ENCODE data around the gene HNRNPC. TPM values are rescaled to one million over a fixed set of nuclear protein-coding genes. Genes with fewer than 3 reads are reported as not detected.

The HNRNPC gene
- total and polyA plus RNA-seq, 2 donors (not counting 1 experiment from before 2014, with no cell fraction given), result 543 to 885 TPM

DNA sequence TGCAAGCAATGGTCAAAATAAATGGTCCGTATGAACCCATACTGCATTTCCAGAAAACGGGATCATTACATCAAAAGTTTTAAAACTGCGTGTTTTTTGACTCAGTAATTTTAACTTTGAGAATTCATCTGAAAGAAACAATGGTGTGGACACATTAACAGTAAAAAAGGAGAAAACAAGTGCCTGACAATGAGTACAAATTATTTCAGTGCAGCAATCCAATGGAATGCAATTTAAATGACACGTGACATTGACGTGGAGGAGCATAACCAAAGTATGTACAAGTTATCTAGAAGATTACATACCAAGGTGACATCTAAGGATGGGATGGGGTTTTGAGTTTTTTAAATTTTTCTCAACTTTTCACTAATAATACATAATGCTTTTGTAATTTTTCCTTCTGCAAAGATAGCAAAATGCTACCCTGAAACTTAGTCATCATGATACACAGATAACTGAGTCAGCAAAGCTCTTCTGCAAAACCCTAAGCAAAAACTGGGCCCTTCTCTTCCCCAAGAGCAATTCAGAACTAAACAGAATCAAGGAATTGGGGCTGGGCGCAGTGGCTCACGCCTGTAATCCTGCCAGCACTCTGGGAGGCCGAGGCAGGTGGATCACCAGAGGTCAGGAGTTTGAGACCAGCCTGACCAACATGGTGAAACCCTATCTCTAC, 20.4 kb downstream of the HNRNPC start:
- H3K4me1 ChIP-seq (ENCODE audit: control insufficient read depth, extremely low read depth, insufficient read depth, low read length), result no peaks in the 10 kb centered on the region
- H3K79me2 ChIP-seq (ENCODE audit: control insufficient read depth, insufficient read depth, low read length), result peaks cover 100% of the 10 kb centered on the region
- H3K27me3 ChIP-seq (ENCODE audit: control insufficient read depth, insufficient read depth, low read length), result no peaks in the 10 kb centered on the region
- peaks cover 7% of the 10 kb centered on the region for H4K20me1 ChIP-seq (ENCODE audit: control insufficient read depth, extremely low read depth, insufficient read depth, low read length)
- H3K9ac ChIP-seq (ENCODE audit: insufficient read depth, low read length), result no peak overlapping the region
- DNase-seq (ENCODE audit: low read depth in 2 of 2), result no peak
- H3K9me3 ChIP-seq (ENCODE audit: control insufficient read depth, insufficient read depth, low read depth, low read length), result no peaks in the 10 kb centered on the region
- H3K36me3 ChIP-seq (ENCODE audit: control insufficient read depth, insufficient read depth, low read length), result peaks cover 3% of the 10 kb centered on the region
- TF ChIP-seq EZH2 (IDR thresholded peaks at IDR 0.05; ENCODE audit: low read length, missing control alignments), result no peak
- TF ChIP-seq, protein P1, sequence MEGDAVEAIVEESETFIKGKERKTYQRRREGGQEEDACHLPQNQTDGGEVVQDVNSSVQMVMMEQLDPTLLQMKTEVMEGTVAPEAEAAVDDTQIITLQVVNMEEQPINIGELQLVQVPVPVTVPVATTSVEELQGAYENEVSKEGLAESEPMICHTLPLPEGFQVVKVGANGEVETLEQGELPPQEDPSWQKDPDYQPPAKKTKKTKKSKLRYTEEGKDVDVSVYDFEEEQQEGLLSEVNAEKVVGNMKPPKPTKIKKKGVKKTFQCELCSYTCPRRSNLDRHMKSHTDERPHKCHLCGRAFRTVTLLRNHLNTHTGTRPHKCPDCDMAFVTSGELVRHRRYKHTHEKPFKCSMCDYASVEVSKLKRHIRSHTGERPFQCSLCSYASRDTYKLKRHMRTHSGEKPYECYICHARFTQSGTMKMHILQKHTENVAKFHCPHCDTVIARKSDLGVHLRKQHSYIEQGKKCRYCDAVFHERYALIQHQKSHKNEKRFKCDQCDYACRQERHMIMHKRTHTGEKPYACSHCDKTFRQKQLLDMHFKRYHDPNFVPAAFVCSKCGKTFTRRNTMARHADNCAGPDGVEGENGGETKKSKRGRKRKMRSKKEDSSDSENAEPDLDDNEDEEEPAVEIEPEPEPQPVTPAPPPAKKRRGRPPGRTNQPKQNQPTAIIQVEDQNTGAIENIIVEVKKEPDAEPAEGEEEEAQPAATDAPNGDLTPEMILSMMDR (conservative IDR thresholded peaks at IDR 0.05 in 1 of 2, IDR thresholded peaks at IDR 0.05 in 1 of 2; ENCODE audit: low read depth in 1 of 2, low read length in 2 of 2), result no peak
- no peak overlapping the region for H3K4me2 ChIP-seq (ENCODE audit: extremely low read depth, insufficient read depth, low read length)
- no peak overlapping the region for H2AFZ ChIP-seq (ENCODE audit: low read length)
- no peak overlapping the region for H3K4me3 ChIP-seq (replicated peaks in 1 of 4; ENCODE audit: control extremely low read depth in 1 of 4, insufficient read depth in 1 of 4, low read depth in 3 of 4, low read length in 4 of 4)
- no peak overlapping the region for H3K27ac ChIP-seq (ENCODE audit: insufficient read depth, low read length)

DNA sequence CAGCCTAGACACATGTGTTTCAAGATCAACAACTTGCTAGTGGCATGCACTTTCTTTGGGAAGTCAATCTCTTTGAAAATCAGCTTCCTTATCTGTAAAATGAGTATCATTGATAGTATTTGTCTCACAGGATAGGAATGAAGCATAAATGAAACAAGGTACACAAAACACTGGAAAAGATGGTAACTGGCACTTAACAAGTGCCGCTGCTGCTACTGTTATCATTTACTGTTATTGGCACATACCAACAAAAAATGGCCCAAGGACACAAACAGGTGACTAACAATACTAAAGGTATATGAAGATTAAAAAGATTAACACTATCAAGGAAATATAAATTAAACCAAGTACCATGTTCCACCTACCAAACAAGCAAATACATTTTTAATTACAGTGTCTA, 20.9 kb downstream of the HNRNPC start:
- no peak for DNase-seq (ENCODE audit: low read depth in 2 of 2)
- TF ChIP-seq, protein P1 (conservative IDR thresholded peaks at IDR 0.05 in 1 of 2, IDR thresholded peaks at IDR 0.05 in 1 of 2; ENCODE audit: low read depth in 1 of 2, low read length in 2 of 2), result no peak
- no peak for TF ChIP-seq EZH2 (IDR thresholded peaks at IDR 0.05; ENCODE audit: low read length, missing control alignments)
- H3K27me3 ChIP-seq (ENCODE audit: control insufficient read depth, insufficient read depth, low read length), result no peaks in the 10 kb centered on the region
- H3K9ac ChIP-seq (ENCODE audit: insufficient read depth, low read length), result no peak overlapping the region
- peaks cover 100% of the 10 kb centered on the region for H3K79me2 ChIP-seq (ENCODE audit: control insufficient read depth, insufficient read depth, low read length)
- no peak overlapping the region for H2AFZ ChIP-seq (ENCODE audit: low read length)
- no peaks in the 10 kb centered on the region for H3K9me3 ChIP-seq (ENCODE audit: control insufficient read depth, insufficient read depth, low read depth, low read length)
- no peak overlapping the region for H3K4me2 ChIP-seq (ENCODE audit: extremely low read depth, insufficient read depth, low read length)
- no peak overlapping the region for H3K27ac ChIP-seq (ENCODE audit: insufficient read depth, low read length)
- peaks cover 3% of the 10 kb centered on the region for H3K36me3 ChIP-seq (ENCODE audit: control insufficient read depth, insufficient read depth, low read length)
- H3K4me1 ChIP-seq (ENCODE audit: control insufficient read depth, extremely low read depth, insufficient read depth, low read length), result no peaks in the 10 kb centered on the region
- no peak overlapping the region for H3K4me3 ChIP-seq (replicated peaks in 1 of 4; ENCODE audit: control extremely low read depth in 1 of 4, insufficient read depth in 1 of 4, low read depth in 3 of 4, low read length in 4 of 4)
- peaks cover 7% of the 10 kb centered on the region for H4K20me1 ChIP-seq (ENCODE audit: control insufficient read depth, extremely low read depth, insufficient read depth, low read length)

DNA sequence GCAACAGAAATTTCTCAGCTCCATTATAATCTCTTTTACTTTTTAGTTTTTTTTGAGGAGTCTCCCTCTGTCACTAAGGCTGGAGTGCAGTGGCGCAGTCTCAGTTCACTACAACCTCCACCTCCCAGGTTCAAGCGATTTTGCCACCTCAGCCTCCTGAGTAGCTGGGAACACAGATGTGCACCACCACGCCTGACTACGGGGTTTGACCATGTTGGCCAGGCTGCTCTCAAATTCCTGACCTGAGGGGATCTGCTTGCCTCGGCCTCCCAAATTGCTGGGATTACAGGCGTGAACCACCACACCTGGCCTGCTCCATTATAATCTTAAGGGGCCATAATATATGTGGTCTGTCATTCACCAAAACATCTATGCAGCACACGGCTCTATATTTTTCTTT, 23.4 kb downstream of the HNRNPC start:
- DNase-seq (ENCODE audit: low read depth in 2 of 2), result no peak
- peaks cover 99% of the 10 kb centered on the region for H3K79me2 ChIP-seq (ENCODE audit: control insufficient read depth, insufficient read depth, low read length)
- peaks cover 3% of the 10 kb centered on the region for H3K36me3 ChIP-seq (ENCODE audit: control insufficient read depth, insufficient read depth, low read length)
- H4K20me1 ChIP-seq (ENCODE audit: control insufficient read depth, extremely low read depth, insufficient read depth, low read length), result peaks cover 7% of the 10 kb centered on the region
- no peak overlapping the region for H2AFZ ChIP-seq (ENCODE audit: low read length)
- H3K4me3 ChIP-seq (replicated peaks in 1 of 4; ENCODE audit: control extremely low read depth in 1 of 4, insufficient read depth in 1 of 4, low read depth in 3 of 4, low read length in 4 of 4), result no peak overlapping the region
- H3K27me3 ChIP-seq (ENCODE audit: control insufficient read depth, insufficient read depth, low read length), result no peaks in the 10 kb centered on the region
- no peaks in the 10 kb centered on the region for H3K9me3 ChIP-seq (ENCODE audit: control insufficient read depth, insufficient read depth, low read depth, low read length)
- H3K4me2 ChIP-seq (ENCODE audit: extremely low read depth, insufficient read depth, low read length), result no peak overlapping the region
- H3K9ac ChIP-seq (ENCODE audit: insufficient read depth, low read length), result no peak overlapping the region
- TF ChIP-seq, protein P1 (conservative IDR thresholded peaks at IDR 0.05 in 1 of 2, IDR thresholded peaks at IDR 0.05 in 1 of 2; ENCODE audit: low read depth in 1 of 2, low read length in 2 of 2), result no peak
- TF ChIP-seq EZH2 (IDR thresholded peaks at IDR 0.05; ENCODE audit: low read length, missing control alignments), result no peak
- no peaks in the 10 kb centered on the region for H3K4me1 ChIP-seq (ENCODE audit: control insufficient read depth, extremely low read depth, insufficient read depth, low read length)
- H3K27ac ChIP-seq (ENCODE audit: insufficient read depth, low read length), result no peak overlapping the region

Measured in fibroblast of lung (primary cell).